Ishikawa (cell line): ENCODE data around the gene RAD51B.

ENCODE experiments used
- EGR1 ChIP-seq: IDR thresholded peaks from 2 replicates; pipeline ENCODE4 v1.6.1; 2012
- EP300 ChIP-seq: IDR thresholded peaks from 2 replicates; pipeline ENCODE4 v1.6.1; 2012; ENCODE audit warnings: borderline replicate concordance
- TAF1 ChIP-seq: IDR thresholded peaks from 2 replicates; pipeline ENCODE4 v1.6.1; 2012; ENCODE audit warnings: low read depth, mild to moderate bottlenecking
- TF ChIP-seq, protein P1 (sequence below): IDR thresholded peaks from 2 replicates; pipeline ENCODE4 v1.6.1; 2012; ENCODE audit warnings: low read depth, mild to moderate bottlenecking

GRCh38 chr14:68564826-68565759 lies 745.5 kb downstream of the RAD51B start:
- TF ChIP-seq TAF1: no peak
- no peak for TF ChIP-seq EGR1
- TF ChIP-seq, protein P1, sequence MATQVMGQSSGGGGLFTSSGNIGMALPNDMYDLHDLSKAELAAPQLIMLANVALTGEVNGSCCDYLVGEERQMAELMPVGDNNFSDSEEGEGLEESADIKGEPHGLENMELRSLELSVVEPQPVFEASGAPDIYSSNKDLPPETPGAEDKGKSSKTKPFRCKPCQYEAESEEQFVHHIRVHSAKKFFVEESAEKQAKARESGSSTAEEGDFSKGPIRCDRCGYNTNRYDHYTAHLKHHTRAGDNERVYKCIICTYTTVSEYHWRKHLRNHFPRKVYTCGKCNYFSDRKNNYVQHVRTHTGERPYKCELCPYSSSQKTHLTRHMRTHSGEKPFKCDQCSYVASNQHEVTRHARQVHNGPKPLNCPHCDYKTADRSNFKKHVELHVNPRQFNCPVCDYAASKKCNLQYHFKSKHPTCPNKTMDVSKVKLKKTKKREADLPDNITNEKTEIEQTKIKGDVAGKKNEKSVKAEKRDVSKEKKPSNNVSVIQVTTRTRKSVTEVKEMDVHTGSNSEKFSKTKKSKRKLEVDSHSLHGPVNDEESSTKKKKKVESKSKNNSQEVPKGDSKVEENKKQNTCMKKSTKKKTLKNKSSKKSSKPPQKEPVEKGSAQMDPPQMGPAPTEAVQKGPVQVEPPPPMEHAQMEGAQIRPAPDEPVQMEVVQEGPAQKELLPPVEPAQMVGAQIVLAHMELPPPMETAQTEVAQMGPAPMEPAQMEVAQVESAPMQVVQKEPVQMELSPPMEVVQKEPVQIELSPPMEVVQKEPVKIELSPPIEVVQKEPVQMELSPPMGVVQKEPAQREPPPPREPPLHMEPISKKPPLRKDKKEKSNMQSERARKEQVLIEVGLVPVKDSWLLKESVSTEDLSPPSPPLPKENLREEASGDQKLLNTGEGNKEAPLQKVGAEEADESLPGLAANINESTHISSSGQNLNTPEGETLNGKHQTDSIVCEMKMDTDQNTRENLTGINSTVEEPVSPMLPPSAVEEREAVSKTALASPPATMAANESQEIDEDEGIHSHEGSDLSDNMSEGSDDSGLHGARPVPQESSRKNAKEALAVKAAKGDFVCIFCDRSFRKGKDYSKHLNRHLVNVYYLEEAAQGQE: no peak
- TF ChIP-seq EP300: no peak
